ENCODE measurements around the gene CYP2S1.

DNA sequence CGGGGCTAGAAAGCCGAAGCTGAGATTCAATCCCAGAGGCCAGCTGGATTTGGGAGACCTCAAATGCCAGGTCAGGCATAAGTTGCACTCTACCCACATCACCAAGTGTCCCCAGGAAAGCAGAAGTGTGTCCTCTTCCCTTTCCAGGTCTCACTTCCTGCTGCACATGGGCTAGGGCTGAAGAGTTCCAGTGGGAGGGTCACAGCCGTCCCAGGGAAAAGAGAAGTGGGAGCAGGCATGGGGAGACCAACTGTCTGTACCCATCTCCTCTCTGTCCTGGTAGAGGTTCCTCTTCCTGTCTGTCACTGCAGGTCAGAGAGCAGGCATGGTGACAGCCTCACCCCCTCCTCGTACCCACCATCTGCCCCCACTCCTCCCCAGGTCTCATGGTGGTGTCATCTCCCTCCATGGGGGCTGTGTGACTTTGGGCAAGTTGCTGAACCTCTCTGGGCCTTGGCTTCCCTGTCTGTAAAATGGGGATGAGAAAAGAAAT lies 40.8 kb downstream of the CYP2S1 start:
- TF ChIP-seq ZNF423 (CRISPR knock-in tag; IDR thresholded peaks at IDR 0.05) (no peak), SMAD3 (CRISPR knock-in tag; IDR thresholded peaks at IDR 0.05; ENCODE audit: borderline replicate concordance) (no peak), TP53 (CRISPR knock-in tag; IDR thresholded peaks at IDR 0.05) (no peak), JUN (CRISPR knock-in tag; IDR thresholded peaks at IDR 0.05) (no peak), ZNF232 (CRISPR knock-in tag; IDR thresholded peaks at IDR 0.05) (no peak)
- TF ChIP-seq, protein P1, sequence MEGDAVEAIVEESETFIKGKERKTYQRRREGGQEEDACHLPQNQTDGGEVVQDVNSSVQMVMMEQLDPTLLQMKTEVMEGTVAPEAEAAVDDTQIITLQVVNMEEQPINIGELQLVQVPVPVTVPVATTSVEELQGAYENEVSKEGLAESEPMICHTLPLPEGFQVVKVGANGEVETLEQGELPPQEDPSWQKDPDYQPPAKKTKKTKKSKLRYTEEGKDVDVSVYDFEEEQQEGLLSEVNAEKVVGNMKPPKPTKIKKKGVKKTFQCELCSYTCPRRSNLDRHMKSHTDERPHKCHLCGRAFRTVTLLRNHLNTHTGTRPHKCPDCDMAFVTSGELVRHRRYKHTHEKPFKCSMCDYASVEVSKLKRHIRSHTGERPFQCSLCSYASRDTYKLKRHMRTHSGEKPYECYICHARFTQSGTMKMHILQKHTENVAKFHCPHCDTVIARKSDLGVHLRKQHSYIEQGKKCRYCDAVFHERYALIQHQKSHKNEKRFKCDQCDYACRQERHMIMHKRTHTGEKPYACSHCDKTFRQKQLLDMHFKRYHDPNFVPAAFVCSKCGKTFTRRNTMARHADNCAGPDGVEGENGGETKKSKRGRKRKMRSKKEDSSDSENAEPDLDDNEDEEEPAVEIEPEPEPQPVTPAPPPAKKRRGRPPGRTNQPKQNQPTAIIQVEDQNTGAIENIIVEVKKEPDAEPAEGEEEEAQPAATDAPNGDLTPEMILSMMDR (IDR thresholded peaks at IDR 0.05), result no peak
- TF ChIP-seq, protein P2, sequence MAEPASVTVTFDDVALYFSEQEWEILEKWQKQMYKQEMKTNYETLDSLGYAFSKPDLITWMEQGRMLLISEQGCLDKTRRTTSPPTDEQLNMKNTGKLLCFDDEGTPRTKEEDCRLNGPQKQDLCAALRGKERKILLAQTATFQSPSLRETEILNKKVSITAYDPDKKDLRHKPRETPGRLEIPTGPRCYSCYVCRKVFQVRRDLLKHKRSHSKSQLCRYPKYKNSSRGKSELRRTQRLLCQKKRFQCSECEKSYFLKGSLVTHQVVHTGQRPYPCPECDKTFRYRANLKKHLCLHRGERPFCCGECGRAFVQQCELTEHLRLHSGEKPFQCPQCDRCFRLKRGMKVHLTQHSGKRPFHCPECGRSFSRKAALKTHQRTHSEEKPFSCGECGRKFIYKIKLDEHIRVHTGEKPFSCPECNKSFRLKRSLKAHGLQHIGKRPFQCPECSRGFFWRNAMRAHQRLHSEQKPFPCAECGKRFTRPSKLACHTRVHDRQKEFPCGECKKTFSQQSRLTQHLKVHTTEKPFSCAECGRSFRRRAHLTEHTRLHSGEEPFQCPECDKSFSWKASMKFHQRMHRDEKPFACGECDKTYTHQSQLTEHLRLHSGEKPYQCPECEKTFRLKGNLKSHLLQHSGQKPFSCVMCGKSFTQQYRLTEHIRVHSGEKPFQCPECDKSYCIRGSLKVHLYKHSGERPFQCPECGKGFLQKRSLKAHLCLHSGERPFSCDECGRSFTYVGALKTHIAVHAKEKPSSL (CRISPR knock-in tag; conservative IDR thresholded peaks at IDR 0.05), result no peak
- TF ChIP-seq, protein P3, sequence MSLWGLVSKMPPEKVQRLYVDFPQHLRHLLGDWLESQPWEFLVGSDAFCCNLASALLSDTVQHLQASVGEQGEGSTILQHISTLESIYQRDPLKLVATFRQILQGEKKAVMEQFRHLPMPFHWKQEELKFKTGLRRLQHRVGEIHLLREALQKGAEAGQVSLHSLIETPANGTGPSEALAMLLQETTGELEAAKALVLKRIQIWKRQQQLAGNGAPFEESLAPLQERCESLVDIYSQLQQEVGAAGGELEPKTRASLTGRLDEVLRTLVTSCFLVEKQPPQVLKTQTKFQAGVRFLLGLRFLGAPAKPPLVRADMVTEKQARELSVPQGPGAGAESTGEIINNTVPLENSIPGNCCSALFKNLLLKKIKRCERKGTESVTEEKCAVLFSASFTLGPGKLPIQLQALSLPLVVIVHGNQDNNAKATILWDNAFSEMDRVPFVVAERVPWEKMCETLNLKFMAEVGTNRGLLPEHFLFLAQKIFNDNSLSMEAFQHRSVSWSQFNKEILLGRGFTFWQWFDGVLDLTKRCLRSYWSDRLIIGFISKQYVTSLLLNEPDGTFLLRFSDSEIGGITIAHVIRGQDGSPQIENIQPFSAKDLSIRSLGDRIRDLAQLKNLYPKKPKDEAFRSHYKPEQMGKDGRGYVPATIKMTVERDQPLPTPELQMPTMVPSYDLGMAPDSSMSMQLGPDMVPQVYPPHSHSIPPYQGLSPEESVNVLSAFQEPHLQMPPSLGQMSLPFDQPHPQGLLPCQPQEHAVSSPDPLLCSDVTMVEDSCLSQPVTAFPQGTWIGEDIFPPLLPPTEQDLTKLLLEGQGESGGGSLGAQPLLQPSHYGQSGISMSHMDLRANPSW (CRISPR knock-in tag; conservative IDR thresholded peaks at IDR 0.05; ENCODE audit: low read depth), result no peak
- TF ChIP-seq, protein P4, sequence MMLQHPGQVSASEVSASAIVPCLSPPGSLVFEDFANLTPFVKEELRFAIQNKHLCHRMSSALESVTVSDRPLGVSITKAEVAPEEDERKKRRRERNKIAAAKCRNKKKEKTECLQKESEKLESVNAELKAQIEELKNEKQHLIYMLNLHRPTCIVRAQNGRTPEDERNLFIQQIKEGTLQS (CRISPR knock-in tag; conservative IDR thresholded peaks at IDR 0.05), result no peak
- TF ChIP-seq, protein P5, sequence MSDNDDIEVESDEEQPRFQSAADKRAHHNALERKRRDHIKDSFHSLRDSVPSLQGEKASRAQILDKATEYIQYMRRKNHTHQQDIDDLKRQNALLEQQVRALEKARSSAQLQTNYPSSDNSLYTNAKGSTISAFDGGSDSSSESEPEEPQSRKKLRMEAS (CRISPR knock-in tag; IDR thresholded peaks at IDR 0.05), result no peak
- TF ChIP-seq, protein P6, sequence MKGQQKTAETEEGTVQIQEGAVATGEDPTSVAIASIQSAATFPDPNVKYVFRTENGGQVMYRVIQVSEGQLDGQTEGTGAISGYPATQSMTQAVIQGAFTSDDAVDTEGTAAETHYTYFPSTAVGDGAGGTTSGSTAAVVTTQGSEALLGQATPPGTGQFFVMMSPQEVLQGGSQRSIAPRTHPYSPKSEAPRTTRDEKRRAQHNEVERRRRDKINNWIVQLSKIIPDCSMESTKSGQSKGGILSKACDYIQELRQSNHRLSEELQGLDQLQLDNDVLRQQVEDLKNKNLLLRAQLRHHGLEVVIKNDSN (CRISPR knock-in tag; IDR thresholded peaks at IDR 0.05), result no peak
- TF ChIP-seq, protein P7, sequence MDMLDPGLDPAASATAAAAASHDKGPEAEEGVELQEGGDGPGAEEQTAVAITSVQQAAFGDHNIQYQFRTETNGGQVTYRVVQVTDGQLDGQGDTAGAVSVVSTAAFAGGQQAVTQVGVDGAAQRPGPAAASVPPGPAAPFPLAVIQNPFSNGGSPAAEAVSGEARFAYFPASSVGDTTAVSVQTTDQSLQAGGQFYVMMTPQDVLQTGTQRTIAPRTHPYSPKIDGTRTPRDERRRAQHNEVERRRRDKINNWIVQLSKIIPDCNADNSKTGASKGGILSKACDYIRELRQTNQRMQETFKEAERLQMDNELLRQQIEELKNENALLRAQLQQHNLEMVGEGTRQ (CRISPR knock-in tag; IDR thresholded peaks at IDR 0.05), result no peak
